HG02610 (cell line): ENCODE results near the gene MNDA.
"Not testable (repeated sequence)": the region's sequence is repeated elsewhere in the genome, so short reads cannot be mapped to it uniquely, and the experiment has no call there.

Source experiments
- ATAC-seq: cut with Tn5 transposase; IDR thresholded peaks from one replicate; pipeline ENCODE4 v1.9.1; 2021; ENCODE audit warnings: mild to moderate bottlenecking, moderate library complexity; ENCODE audit not compliant: unreplicated experiment

MNDA gene

GRCh38 chr1:158836038-158836437 is 4.9 kb downstream of the MNDA start:
- ATAC-seq = no peak

GRCh38 chr1:158838660-158839059 is 7.5 kb downstream of the MNDA start:
- ATAC-seq = no peak

GRCh38 chr1:158839566-158839965 is 8.4 kb downstream of the MNDA start:
- ATAC-seq = no peak

GRCh38 chr1:158840236-158840635 is 9.1 kb downstream of the MNDA start:
- no peak for ATAC-seq

- no peak for ATAC-seq
Observed at GRCh38 chr1:158864595-158864994, 33.4 kb downstream of the MNDA start.

GRCh38 chr1:158870438-158870837 is 39.3 kb downstream of the MNDA start:
- not testable (repeated sequence) for ATAC-seq

- ATAC-seq = no peak
Observed at GRCh38 chr1:158873141-158873540, 42.0 kb downstream of the MNDA start.

GRCh38 chr1:158893654-158894053 is 62.5 kb downstream of the MNDA start:
- ATAC-seq = no peak

GRCh38 chr1:158898722-158899121 is 67.6 kb downstream of the MNDA start:
- no peak for ATAC-seq
